ENCODE data around the gene C17orf113.
"Not testable (repeated sequence)": the region's sequence is repeated elsewhere in the genome, so short reads cannot be mapped to it uniquely, and the experiment has no call there.

Gene C17orf113

GRCh38 chr17:42025936-42026335 lies 24.5 kb downstream of the C17orf113 start:
- CTCF ChIA-PET: interaction anchor here (0.9 to 14.4 kb wide), 21 partner anchors 9 to 381 kb away, joined by 3 to 222 read pairs (median 5); partner anchors contain the start of genes DHX58, DNAJC7 and KAT2A
- Mint-ChIP-seq H3K4me3 (no peak overlapping the region), H3K9me3 (no peaks in the 10 kb centered on the region), H3K4me1 (peaks cover 19% of the 10 kb centered on the region), H3K36me3 (peaks cover 11% of the 10 kb centered on the region), H3K27ac (no peak overlapping the region), H3K27me3 (peaks cover 11% of the 10 kb centered on the region)
- DNase-seq: no peak

- H3K9me3 Mint-ChIP-seq: no peaks in the 10 kb centered on the region
- peaks cover 11% of the 10 kb centered on the region for H3K36me3 Mint-ChIP-seq
- DNase-seq: no peak
- H3K4me1 Mint-ChIP-seq: peaks cover 26% of the 10 kb centered on the region
- no peak overlapping the region for H3K4me3 Mint-ChIP-seq
- CTCF ChIA-PET: interaction anchor here (0.5 to 14.4 kb wide), 22 partner anchors 9 to 382 kb away, joined by 3 to 222 read pairs (median 5); partner anchors contain the start of genes DHX58, DNAJC7, KAT2A and KCNH4
- H3K27ac Mint-ChIP-seq: no peak overlapping the region
- peaks cover 11% of the 10 kb centered on the region for H3K27me3 Mint-ChIP-seq
Measured at GRCh38 chr17:42025191-42025579, 25.2 kb downstream of the C17orf113 start.

GRCh38 chr17:42023524-42024349 lies 26.7 kb downstream of the C17orf113 start:
- H3K9me3 Mint-ChIP-seq: no peaks in the 10 kb centered on the region
- H3K4me1 Mint-ChIP-seq: peaks cover 36% of the 10 kb centered on the region
- H3K27me3 Mint-ChIP-seq: peaks cover 5% of the 10 kb centered on the region
- DNase-seq: no peak
- no peak overlapping the region for H3K27ac Mint-ChIP-seq
- CTCF ChIA-PET: interaction anchor here (0.6 to 14.4 kb wide), 13 partner anchors 11 to 1293 kb away, joined by 3 to 222 read pairs (median 4); partner anchors contain the start of genes DHX58 and KAT2A
- peaks cover 11% of the 10 kb centered on the region for H3K36me3 Mint-ChIP-seq
- no peak overlapping the region for H3K4me3 Mint-ChIP-seq

GRCh38 chr17:42020845-42021244 lies 29.6 kb downstream of the C17orf113 start:
- Mint-ChIP-seq H3K36me3 (peaks cover 13% of the 10 kb centered on the region), H3K4me3 (peak overlapping the region; percentile 88), H3K4me1 (peaks cover 53% of the 10 kb centered on the region), H3K27ac (peak overlapping the region; percentile 51)
- not testable (repeated sequence) for H3K27me3 Mint-ChIP-seq, DNase-seq, H3K9me3 Mint-ChIP-seq
- CTCF ChIA-PET: interaction anchor here (1.1 to 14.4 kb wide), 11 partner anchors 11 to 382 kb away, joined by 3 to 222 read pairs (median 4); partner anchors contain the start of genes CNP, DHX58, KAT2A and KCNH4

GRCh38 chr17:42019509-42020404 lies 30.6 kb downstream of the C17orf113 start, which contains the start of gene NKIRAS2:
Gene NKIRAS2, plus strand, starts transcription at chr17:42020090. Its CDS starts 1,488 bp downstream, at chr17:42021578.
- peaks cover 58% of the 10 kb centered on the region for H3K4me1 Mint-ChIP-seq
- peaks cover 17% of the 10 kb centered on the region for H3K36me3 Mint-ChIP-seq

GRCh38 chr17:42018988-42019387 lies 31.4 kb downstream of the C17orf113 start:
- Mint-ChIP-seq H3K27me3 (no peaks in the 10 kb centered on the region), H3K36me3 (peaks cover 15% of the 10 kb centered on the region), H3K27ac (no peak overlapping the region), H3K4me1 (peaks cover 56% of the 10 kb centered on the region), H3K4me3 (peak overlapping the region; percentile 21), H3K9me3 (no peaks in the 10 kb centered on the region)
- no peak for DNase-seq
- CTCF ChIA-PET: interaction anchor here (0.7 to 14.4 kb wide), 6 partner anchors 43 to 159 kb away, joined by 3 to 222 read pairs (median 4); partner anchors contain the start of genes CNP, DHX58 and KAT2A

More at GRCh38 chr17:42019509-42020404, 30.6 kb downstream of the C17orf113 start, which contains the start of gene NKIRAS2:
- Mint-ChIP-seq H3K9me3 (no peaks in the 10 kb centered on the region), H3K4me3 (peak within 1 kb of the TSS; percentile 88), H3K27ac (peak within 1 kb of the TSS; percentile 51), H3K27me3 (no peaks in the 10 kb centered on the region)
- DNase-seq: peak; percentile 97
- CTCF ChIA-PET: interaction anchor here (0.7 to 14.4 kb wide), 16 partner anchors 10 to 383 kb away, joined by 3 to 222 read pairs (median 4); partner anchors contain the start of genes CNP, DHX58, KAT2A and KCNH4

GRCh38 chr17:42018339-42018738 lies 32.1 kb downstream of the C17orf113 start:
- H3K4me1 Mint-ChIP-seq: peaks cover 60% of the 10 kb centered on the region
- H3K36me3 Mint-ChIP-seq: peaks cover 16% of the 10 kb centered on the region
- CTCF ChIA-PET: interaction anchor here (0.6 to 14.4 kb wide), 9 partner anchors 13 to 385 kb away, joined by 3 to 222 read pairs (median 3); partner anchors contain the start of genes DHX58, KAT2A and ODAD4
- H3K27me3 Mint-ChIP-seq: no peaks in the 10 kb centered on the region
- peak overlapping the region; percentile 99 for H3K4me3 Mint-ChIP-seq
- DNase-seq: no peak
- H3K9me3 Mint-ChIP-seq: no peaks in the 10 kb centered on the region
- no peak overlapping the region for H3K27ac Mint-ChIP-seq

- Mint-ChIP-seq H3K9me3 (no peaks in the 10 kb centered on the region), H3K4me3 (peak overlapping the region; percentile 99), H3K27ac (peak overlapping the region; percentile 98), H3K4me1 (peaks cover 63% of the 10 kb centered on the region), H3K27me3 (no peaks in the 10 kb centered on the region), H3K36me3 (peaks cover 19% of the 10 kb centered on the region)
- no peak for DNase-seq
- CTCF ChIA-PET: interaction anchor here (0.6 to 14.4 kb wide), 8 partner anchors 13 to 385 kb away, joined by 3 to 222 read pairs (median 3); partner anchors contain the start of genes DHX58, KAT2A and ODAD4
Measured at GRCh38 chr17:42017866-42018200, 32.6 kb downstream of the C17orf113 start.

- H3K9me3 Mint-ChIP-seq: no peaks in the 10 kb centered on the region
- H3K36me3 Mint-ChIP-seq: peaks cover 17% of the 10 kb centered on the region
- peak within 1 kb of the TSS; percentile 98 for H3K27ac Mint-ChIP-seq
- H3K4me3 Mint-ChIP-seq: peak within 1 kb of the TSS; percentile 99
- no peaks in the 10 kb centered on the region for H3K27me3 Mint-ChIP-seq
- peak; percentile 92 for DNase-seq
- CTCF ChIA-PET: interaction anchor here (0.7 to 14.4 kb wide), 7 partner anchors 8 to 215 kb away, joined by 3 to 222 read pairs (median 4); partner anchors contain the start of genes DHX58, KAT2A and ODAD4
- peaks cover 64% of the 10 kb centered on the region for H3K4me1 Mint-ChIP-seq
Measured at GRCh38 chr17:42016941-42017865, 33.2 kb downstream of the C17orf113 start, which contains the start of gene DNAJC7. Gene DNAJC7, minus strand, starts transcription at chr17:42017439. Its CDS starts 23 bp downstream, at chr17:42017416.

- Mint-ChIP-seq H3K36me3 (peaks cover 19% of the 10 kb centered on the region), H3K9me3 (no peaks in the 10 kb centered on the region)
- peak; percentile 39 for DNase-seq
Measured at GRCh38 chr17:42016411-42016831, 34.0 kb downstream of the C17orf113 start.

GRCh38 chr17:42013740-42014139 lies 36.7 kb downstream of the C17orf113 start:
- H3K4me1 Mint-ChIP-seq: peaks cover 61% of the 10 kb centered on the region
- H3K27ac Mint-ChIP-seq, H3K4me3 Mint-ChIP-seq, H3K27me3 Mint-ChIP-seq, DNase-seq, H3K9me3 Mint-ChIP-seq, CTCF ChIA-PET: not testable (repeated sequence)
- peaks cover 30% of the 10 kb centered on the region for H3K36me3 Mint-ChIP-seq

More at GRCh38 chr17:42016411-42016831, 34.0 kb downstream of the C17orf113 start:
- H3K27me3 Mint-ChIP-seq: no peaks in the 10 kb centered on the region
- peak overlapping the region; percentile 98 for H3K27ac Mint-ChIP-seq
- H3K4me3 Mint-ChIP-seq: peak overlapping the region; percentile 99
- peaks cover 65% of the 10 kb centered on the region for H3K4me1 Mint-ChIP-seq
- CTCF ChIA-PET: interaction anchor here (2.1 to 14.4 kb wide), 2 partner anchors 9 to 99 kb away, joined by 8 to 222 read pairs; partner anchors contain the start of genes DHX58 and KAT2A

- peaks cover 51% of the 10 kb centered on the region for H3K4me1 Mint-ChIP-seq
Measured at GRCh38 chr17:42012363-42012762, 38.0 kb downstream of the C17orf113 start.

More at GRCh38 chr17:42012363-42012762, 38.0 kb downstream of the C17orf113 start:
- not testable (repeated sequence) for H3K9me3 Mint-ChIP-seq, H3K4me3 Mint-ChIP-seq, H3K27ac Mint-ChIP-seq, DNase-seq, H3K27me3 Mint-ChIP-seq
- CTCF ChIA-PET: interaction anchor here (0.6 to 2.2 kb wide), 4 partner anchors 11 to 282 kb away, joined by 3 to 5 read pairs (median 4); no protein-coding TSS in a partner anchor
- peaks cover 30% of the 10 kb centered on the region for H3K36me3 Mint-ChIP-seq
